AG04449 (cell line): ENCODE data around the gene ANKRD52.
"Not testable (repeated sequence)": the region's sequence is repeated elsewhere in the genome, so short reads cannot be mapped to it uniquely, and the experiment has no call there.

Source experiments
- CTCF ChIA-PET: fragments of 350-600 bp; formaldehyde crosslinking; extraction: SDS; loops from one replicate; lab custom pipeline; 2021; ENCODE audit warnings: antibody characterized with exemption; lab: Yijun Ruan, JAX
- POLR2A ChIA-PET: fragments of 400-600, 350-600 bp; formaldehyde crosslinking; extraction: SDS; loops from one replicate; lab custom pipeline; 2020; ENCODE audit warnings: antibody characterized with exemption, inconsistent platforms; lab: Yijun Ruan, JAX
- DNase-seq: peaks from one replicate; pipeline ENCODE4 v3.0.0-alpha.2; 2010; ENCODE audit warnings: low read depth, low spot score
- H3K4me3 ChIP-seq: 2 replicates; pipeline ENCODE4 v1.5.1; 2011; ENCODE audit warnings: low read depth, mild to moderate bottlenecking, control low read depth, low read length
- CTCF ChIP-seq: IDR thresholded peaks from one replicate; pipeline ENCODE4 v1.5.1; 2011; ENCODE audit warnings: mild to moderate bottlenecking, moderate library complexity, low read length, control low read depth, inconsistent platforms; ENCODE audit not compliant: insufficient read depth; ENCODE audit errors: missing control alignments

ANKRD52 gene

GRCh38 chr12:56280849-56281248 lies 22.7 kb upstream of the ANKRD52 start:
- TF ChIP-seq CTCF = no peak
- H3K4me3 ChIP-seq = no peak overlapping the region
- POLR2A ChIA-PET = no interaction called here
- CTCF ChIA-PET = interaction anchor here (1.2 to 1.8 kb wide), 2 partner anchors 10 to 21 kb away, joined by 3 to 5 read pairs; no protein-coding TSS in a partner anchor
- DNase-seq = no peak

- DNase-seq = no peak
- CTCF ChIA-PET = interaction anchor here (1.0 to 4.9 kb wide), 4 partner anchors 8 to 21 kb away, joined by 3 to 37 read pairs (median 4); partner anchors contain the start of genes ANKRD52 and COQ10A
- H3K4me3 ChIP-seq = no peak overlapping the region
- TF ChIP-seq CTCF = no peak
- POLR2A ChIA-PET = no interaction called here
Observed at GRCh38 chr12:56278905-56279304, 20.7 kb upstream of the ANKRD52 start.

- H3K4me3 ChIP-seq = no peak overlapping the region
- no peak for TF ChIP-seq CTCF
- ChIA-PET POLR2A (no interaction called here), CTCF (no interaction called here)
- DNase-seq = no peak
Observed at GRCh38 chr12:56274299-56274698, 16.1 kb upstream of the ANKRD52 start.

- POLR2A ChIA-PET, DNase-seq, H3K4me3 ChIP-seq: not testable (repeated sequence)
- CTCF ChIA-PET = interaction anchor here (1.4 to 8.3 kb wide), 4 partner anchors 11 to 26 kb away, joined by 4 to 87 read pairs (median 10); partner anchors contain the start of gene ANKRD52
Observed at GRCh38 chr12:56272468-56272867, 14.3 kb upstream of the ANKRD52 start.

- ChIA-PET POLR2A (no interaction called here), CTCF (interaction anchor here (0.6 to 8.3 kb wide), 15 partner anchors 9 to 193 kb away, joined by 3 to 87 read pairs (median 5); partner anchors contain the start of genes ANKRD52, RNF41 and SMARCC2)
- H3K4me3 ChIP-seq = no peak overlapping the region
- TF ChIP-seq CTCF = peak; percentile 55
- no peak for DNase-seq
Observed at GRCh38 chr12:56271031-56271430, 12.8 kb upstream of the ANKRD52 start.

- TF ChIP-seq CTCF = no peak
- CTCF ChIA-PET = interaction anchor here (0.8 to 8.3 kb wide), 17 partner anchors 9 to 194 kb away, joined by 3 to 87 read pairs (median 6); partner anchors contain the start of genes ANKRD52, RNF41 and SMARCC2
- POLR2A ChIA-PET = interaction anchor here (0.6 to 2.2 kb wide), 8 partner anchors 9 to 92 kb away, joined by 3 to 13 read pairs (median 6); partner anchors contain the start of genes ANKRD52, RNF41, SMARCC2 and STAT2
Observed at GRCh38 chr12:56267443-56268071, 9.4 kb upstream of the ANKRD52 start.

More at GRCh38 chr12:56267443-56268071, 9.4 kb upstream of the ANKRD52 start:
- DNase-seq = no peak
- peak overlapping the region; percentile 87 for H3K4me3 ChIP-seq
